GM12874 (cell line): ENCODE data around the gene C16orf74.

Experiments
- CTCF ChIP-seq: IDR thresholded peaks from 2 replicates; pipeline ENCODE4 v1.5.1; 2011; ENCODE audit warnings: low read depth, mild to moderate bottlenecking, control low read depth, low read length, moderate library complexity; ENCODE audit not compliant: insufficient read depth

Gene C16orf74

GRCh38 chr16:85720302-85720637 lies 30.6 kb downstream of the C16orf74 start:
- no peak for TF ChIP-seq CTCF

GRCh38 chr16:85719605-85720301 lies 31.1 kb downstream of the C16orf74 start:
- no peak for TF ChIP-seq CTCF

- peak; percentile 67 for TF ChIP-seq CTCF
Measured at GRCh38 chr16:85718682-85719081, 32.2 kb downstream of the C16orf74 start.

GRCh38 chr16:85718153-85718477 lies 32.8 kb downstream of the C16orf74 start:
- no peak for TF ChIP-seq CTCF

GRCh38 chr16:85717393-85718152 lies 33.3 kb downstream of the C16orf74 start:
- TF ChIP-seq CTCF = peak; percentile 59

GRCh38 chr16:85716680-85717038 lies 34.2 kb downstream of the C16orf74 start:
- no peak for TF ChIP-seq CTCF

- no peak for TF ChIP-seq CTCF
Measured at GRCh38 chr16:85716022-85716679, 34.7 kb downstream of the C16orf74 start.
